HL-60 (cell line): Measurements from ENCODE around the gene LAMA4.

Experiments
- DNase-seq, 2 experiments: peaks; one replicate each; pipeline ENCODE4 v3.0.0-alpha.2; 2010 to 2020; ENCODE audit warnings: low read depth in 1 of 2, low spot score in 1 of 2
- H3K27ac ChIP-seq: fragments of 250-450 bp; sonication (Bioruptor Pico); replicated peaks from 2 replicates; pipeline ENCODE4 v1.5.1; 2020; ENCODE audit warnings: mild to moderate bottlenecking, moderate library complexity
- H3K27me3 ChIP-seq: fragments of 250-450 bp; sonication (Bioruptor Pico); 2 replicates; pipeline ENCODE4 v1.5.1; 2021; ENCODE audit warnings: mild to moderate bottlenecking, moderate library complexity; ENCODE audit not compliant: insufficient read depth, poor library complexity, severe bottlenecking
- H3K4me3 ChIP-seq: replicated peaks from 2 replicates; pipeline ENCODE4 v1.5.1; 2011; ENCODE audit warnings: mild to moderate bottlenecking, control low read depth, low read length; ENCODE audit not compliant: insufficient read depth
- GABPA ChIP-seq: IDR thresholded peaks from 2 replicates; pipeline ENCODE4 v1.6.1; 2012; ENCODE audit warnings: low read depth
- POLR2AphosphoS5 ChIP-seq: IDR thresholded peaks from 2 replicates; pipeline ENCODE4 v1.6.1; 2012; ENCODE audit warnings: low read depth
- SPI1 ChIP-seq: IDR thresholded peaks from 2 replicates; pipeline ENCODE4 v1.6.1; 2012; ENCODE audit warnings: low read depth, mild to moderate bottlenecking, borderline replicate concordance
- TF ChIP-seq, protein P1 (sequence below): IDR thresholded peaks from one replicate; pipeline ENCODE4 v1.5.1; 2011; ENCODE audit warnings: low read length, control low read depth, inconsistent platforms; ENCODE audit not compliant: insufficient read depth
- TF ChIP-seq, protein P2 (sequence below): IDR thresholded peaks from 2 replicates; pipeline ENCODE4 v1.6.1; 2012; ENCODE audit warnings: low read depth; ENCODE audit not compliant: insufficient replicate concordance

The LAMA4 gene

DNA sequence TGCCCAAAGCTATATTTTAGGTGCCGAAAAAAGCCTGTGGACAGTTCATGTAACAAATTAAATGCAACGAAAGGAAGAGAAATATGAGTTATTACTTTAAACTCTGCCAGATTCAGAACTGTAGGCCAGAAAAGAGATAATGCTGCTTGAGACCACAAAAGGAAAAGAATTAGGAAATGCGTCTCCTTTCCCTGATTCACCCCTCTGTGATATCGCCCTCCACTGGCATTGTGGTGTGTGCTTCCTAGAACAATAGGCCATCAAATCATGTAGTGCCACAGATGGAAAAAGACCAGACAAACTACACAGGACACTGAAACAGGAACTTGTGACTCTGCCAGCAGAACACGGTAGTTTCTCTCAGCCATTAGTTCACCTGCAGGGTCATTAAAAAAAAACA is 14.7 kb upstream of the LAMA4 start:
- no peaks in the 10 kb centered on the region for H3K27me3 ChIP-seq
- H3K27ac ChIP-seq, result no peak overlapping the region
- H3K4me3 ChIP-seq, result no peak overlapping the region
- TF ChIP-seq POLR2AphosphoS5 (no peak), GABPA (no peak), SPI1 (no peak)
- TF ChIP-seq, protein P1, sequence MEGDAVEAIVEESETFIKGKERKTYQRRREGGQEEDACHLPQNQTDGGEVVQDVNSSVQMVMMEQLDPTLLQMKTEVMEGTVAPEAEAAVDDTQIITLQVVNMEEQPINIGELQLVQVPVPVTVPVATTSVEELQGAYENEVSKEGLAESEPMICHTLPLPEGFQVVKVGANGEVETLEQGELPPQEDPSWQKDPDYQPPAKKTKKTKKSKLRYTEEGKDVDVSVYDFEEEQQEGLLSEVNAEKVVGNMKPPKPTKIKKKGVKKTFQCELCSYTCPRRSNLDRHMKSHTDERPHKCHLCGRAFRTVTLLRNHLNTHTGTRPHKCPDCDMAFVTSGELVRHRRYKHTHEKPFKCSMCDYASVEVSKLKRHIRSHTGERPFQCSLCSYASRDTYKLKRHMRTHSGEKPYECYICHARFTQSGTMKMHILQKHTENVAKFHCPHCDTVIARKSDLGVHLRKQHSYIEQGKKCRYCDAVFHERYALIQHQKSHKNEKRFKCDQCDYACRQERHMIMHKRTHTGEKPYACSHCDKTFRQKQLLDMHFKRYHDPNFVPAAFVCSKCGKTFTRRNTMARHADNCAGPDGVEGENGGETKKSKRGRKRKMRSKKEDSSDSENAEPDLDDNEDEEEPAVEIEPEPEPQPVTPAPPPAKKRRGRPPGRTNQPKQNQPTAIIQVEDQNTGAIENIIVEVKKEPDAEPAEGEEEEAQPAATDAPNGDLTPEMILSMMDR, result no peak
- no peak for DNase-seq

DNA sequence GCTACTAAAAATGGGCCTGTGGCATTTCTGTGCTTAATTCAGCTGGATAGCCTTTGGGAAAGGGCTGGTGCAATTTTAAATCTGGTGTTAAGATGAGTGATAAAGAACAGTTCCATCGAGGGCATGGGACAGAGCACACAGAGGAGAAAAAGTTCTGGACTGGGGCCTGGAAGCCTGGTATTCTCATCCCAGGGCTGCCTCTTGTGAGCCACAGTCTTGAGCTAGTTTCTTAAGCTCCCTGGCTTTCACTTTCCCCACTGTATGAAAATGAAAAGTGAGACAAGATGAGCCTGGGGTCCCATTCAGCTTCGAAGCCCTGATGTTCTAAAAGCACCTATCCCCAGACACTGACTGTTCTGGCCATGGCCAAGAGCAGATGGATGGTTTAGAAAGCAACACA is 14.3 kb upstream of the LAMA4 start:
- H3K27ac ChIP-seq, result no peak overlapping the region
- no peak for DNase-seq
- TF ChIP-seq GABPA (no peak), POLR2AphosphoS5 (no peak), SPI1 (no peak)
- TF ChIP-seq, protein P2, sequence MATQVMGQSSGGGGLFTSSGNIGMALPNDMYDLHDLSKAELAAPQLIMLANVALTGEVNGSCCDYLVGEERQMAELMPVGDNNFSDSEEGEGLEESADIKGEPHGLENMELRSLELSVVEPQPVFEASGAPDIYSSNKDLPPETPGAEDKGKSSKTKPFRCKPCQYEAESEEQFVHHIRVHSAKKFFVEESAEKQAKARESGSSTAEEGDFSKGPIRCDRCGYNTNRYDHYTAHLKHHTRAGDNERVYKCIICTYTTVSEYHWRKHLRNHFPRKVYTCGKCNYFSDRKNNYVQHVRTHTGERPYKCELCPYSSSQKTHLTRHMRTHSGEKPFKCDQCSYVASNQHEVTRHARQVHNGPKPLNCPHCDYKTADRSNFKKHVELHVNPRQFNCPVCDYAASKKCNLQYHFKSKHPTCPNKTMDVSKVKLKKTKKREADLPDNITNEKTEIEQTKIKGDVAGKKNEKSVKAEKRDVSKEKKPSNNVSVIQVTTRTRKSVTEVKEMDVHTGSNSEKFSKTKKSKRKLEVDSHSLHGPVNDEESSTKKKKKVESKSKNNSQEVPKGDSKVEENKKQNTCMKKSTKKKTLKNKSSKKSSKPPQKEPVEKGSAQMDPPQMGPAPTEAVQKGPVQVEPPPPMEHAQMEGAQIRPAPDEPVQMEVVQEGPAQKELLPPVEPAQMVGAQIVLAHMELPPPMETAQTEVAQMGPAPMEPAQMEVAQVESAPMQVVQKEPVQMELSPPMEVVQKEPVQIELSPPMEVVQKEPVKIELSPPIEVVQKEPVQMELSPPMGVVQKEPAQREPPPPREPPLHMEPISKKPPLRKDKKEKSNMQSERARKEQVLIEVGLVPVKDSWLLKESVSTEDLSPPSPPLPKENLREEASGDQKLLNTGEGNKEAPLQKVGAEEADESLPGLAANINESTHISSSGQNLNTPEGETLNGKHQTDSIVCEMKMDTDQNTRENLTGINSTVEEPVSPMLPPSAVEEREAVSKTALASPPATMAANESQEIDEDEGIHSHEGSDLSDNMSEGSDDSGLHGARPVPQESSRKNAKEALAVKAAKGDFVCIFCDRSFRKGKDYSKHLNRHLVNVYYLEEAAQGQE, result no peak
- TF ChIP-seq, protein P1, result no peak
- H3K27me3 ChIP-seq, result no peaks in the 10 kb centered on the region
- no peak overlapping the region for H3K4me3 ChIP-seq

DNA sequence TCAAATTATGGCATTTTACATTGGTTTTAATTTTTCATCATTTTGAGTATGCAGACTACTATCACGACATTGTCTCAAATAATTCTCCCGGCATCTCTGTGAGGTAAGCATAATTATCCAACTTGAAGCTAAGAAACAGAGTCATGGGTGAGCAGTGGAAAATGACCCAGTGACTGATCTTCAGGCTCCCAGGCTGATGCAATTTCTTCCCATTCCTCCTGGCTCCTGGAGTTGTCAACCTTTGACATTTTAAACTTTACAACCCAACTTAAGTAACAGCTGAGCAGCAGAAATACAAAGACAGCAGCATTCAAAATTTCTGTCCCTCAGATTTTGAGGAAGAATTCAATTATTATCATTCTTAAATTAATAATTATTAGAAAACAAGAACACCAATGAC is 13.7 kb upstream of the LAMA4 start:
- Histone ChIP-seq H3K27ac (no peak overlapping the region), H3K27me3 (no peaks in the 10 kb centered on the region), H3K4me3 (no peak overlapping the region)
- TF ChIP-seq, protein P2, result no peak
- TF ChIP-seq, protein P1, result no peak
- TF ChIP-seq POLR2AphosphoS5 (no peak), SPI1 (no peak), GABPA (no peak)
- no peak for DNase-seq

DNA sequence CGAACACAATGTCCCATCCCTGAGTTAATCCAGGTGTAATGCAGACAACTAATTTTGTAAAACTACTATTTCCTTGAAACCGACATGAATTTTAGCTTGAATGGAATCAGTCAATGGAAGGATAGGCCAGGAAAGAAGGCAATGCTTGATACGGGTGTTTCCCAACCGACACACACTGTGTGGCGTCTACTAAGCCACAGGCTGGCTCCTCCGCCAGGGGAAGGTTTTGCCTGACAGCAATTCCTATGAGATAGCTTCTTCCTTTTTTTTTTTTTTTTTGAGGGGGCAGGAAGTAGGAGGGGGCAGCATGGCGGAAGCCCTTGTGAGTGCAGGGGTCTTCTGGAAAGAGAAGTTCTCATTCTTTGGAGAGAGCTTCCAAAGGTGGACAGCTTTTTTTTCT is 12.0 kb upstream of the LAMA4 start:
- no peak for TF ChIP-seq SPI1
- DNase-seq, result peak in 1 of 2 experiments; percentile 22
- Histone ChIP-seq H3K4me3 (no peak overlapping the region), H3K27ac (no peak overlapping the region), H3K27me3 (no peaks in the 10 kb centered on the region)
